H9 (cell line): ENCODE data around the gene ABCB7. TPM values are rescaled to one million over a fixed set of nuclear protein-coding genes. Genes with fewer than 3 reads are reported as not detected.

Experiments used
- DNase-seq: peaks from one replicate; pipeline ENCODE4 v3.0.0-alpha.2; 2017
- H2AFZ ChIP-seq: one replicate; pipeline ENCODE4 v1.6.1; 2013; ENCODE audit warnings: mild to moderate bottlenecking, low read length, control low read depth, moderate library complexity
- H2AK5ac ChIP-seq: 2 replicates; pipeline ENCODE4 v1.6.1; 2013; ENCODE audit warnings: low read length, control low read depth, mixed read lengths; ENCODE audit not compliant: insufficient read length
- H2BK120ac ChIP-seq: one replicate; pipeline ENCODE4 v1.6.1; 2013; ENCODE audit warnings: low read depth, mild to moderate bottlenecking, low read length, control low read depth, inconsistent platforms; ENCODE audit not compliant: poor library complexity, severe bottlenecking
- H2BK12ac ChIP-seq: 2 replicates; pipeline ENCODE4 v1.6.1; 2013; ENCODE audit warnings: low read length, control low read depth, mixed read lengths, low read depth; ENCODE audit not compliant: insufficient read length
- H2BK15ac ChIP-seq: 2 replicates; pipeline ENCODE4 v1.6.1; 2013; ENCODE audit warnings: low read depth, low read length, control low read depth
- H2BK20ac ChIP-seq: one replicate; pipeline ENCODE4 v1.6.1; 2013; ENCODE audit warnings: low read depth, mild to moderate bottlenecking, low read length, control low read depth, inconsistent platforms; ENCODE audit not compliant: poor library complexity, severe bottlenecking
- H2BK5ac ChIP-seq: 2 replicates; pipeline ENCODE4 v1.6.1; 2013; ENCODE audit warnings: low read length, control low read depth, mixed read lengths; ENCODE audit not compliant: insufficient read length
- H3K14ac ChIP-seq: 2 replicates; pipeline ENCODE4 v1.6.1; 2013; ENCODE audit warnings: low read length, control low read depth; ENCODE audit not compliant: insufficient read depth
- H3K18ac ChIP-seq: 2 replicates; pipeline ENCODE4 v1.6.1; 2013; ENCODE audit warnings: low read depth, mild to moderate bottlenecking, mixed read lengths, low read length, control low read depth; ENCODE audit not compliant: insufficient read length
- H3K23ac ChIP-seq: 2 replicates; pipeline ENCODE4 v1.6.1; 2013; ENCODE audit warnings: low read length, control low read depth, mixed read lengths, low read depth; ENCODE audit not compliant: insufficient read length
- H3K23me2 ChIP-seq: 2 replicates; pipeline ENCODE4 v1.6.1; 2013; ENCODE audit warnings: low read depth, mild to moderate bottlenecking, mixed read lengths, low read length, control low read depth; ENCODE audit not compliant: insufficient read length, poor library complexity, severe bottlenecking
- H3K27ac ChIP-seq: 2 replicates; pipeline ENCODE4 v1.5.1; 2013; ENCODE audit warnings: low read length, control low read depth, mixed read lengths, low read depth; ENCODE audit not compliant: insufficient read length
- H3K27me3 ChIP-seq: 2 replicates; pipeline ENCODE4 v1.6.1; 2013; ENCODE audit warnings: low read length, control low read depth, inconsistent platforms; ENCODE audit not compliant: insufficient read depth
- H3K4ac ChIP-seq: 2 replicates; pipeline ENCODE4 v1.6.1; 2013; ENCODE audit warnings: low read depth, mild to moderate bottlenecking, control low read depth, inconsistent platforms, low read length, moderate library complexity
- H3K4me1 ChIP-seq: 2 replicates; pipeline ENCODE4 v1.6.1; 2013; ENCODE audit warnings: low read length, control low read depth, inconsistent platforms; ENCODE audit not compliant: insufficient read depth
- H3K4me2 ChIP-seq: 2 replicates; pipeline ENCODE4 v1.6.1; 2013; ENCODE audit warnings: low read length, control low read depth, mixed read lengths; ENCODE audit not compliant: insufficient read length, insufficient read depth
- H3K56ac ChIP-seq: 2 replicates; pipeline ENCODE4 v1.6.1; 2013; ENCODE audit warnings: low read depth, mild to moderate bottlenecking, mixed read lengths, low read length, control low read depth; ENCODE audit not compliant: insufficient read length
- H3K79me1 ChIP-seq: 2 replicates; pipeline ENCODE4 v1.6.1; 2013; ENCODE audit warnings: low read depth, mild to moderate bottlenecking, moderate library complexity, low read length, control low read depth, inconsistent platforms; ENCODE audit not compliant: insufficient read depth, poor library complexity, severe bottlenecking
- H3K79me2 ChIP-seq: 2 replicates; pipeline ENCODE4 v1.6.1; 2013; ENCODE audit warnings: low read length, control low read depth, inconsistent platforms; ENCODE audit not compliant: insufficient read depth
- H3K9ac ChIP-seq: 2 replicates; pipeline ENCODE4 v1.6.1; 2013; ENCODE audit warnings: low read length, control low read depth, mixed read lengths; ENCODE audit not compliant: insufficient read length; ENCODE audit errors: extremely low read depth
- H3K9me3 ChIP-seq: one replicate; pipeline ENCODE4 v1.6.1; 2013; ENCODE audit warnings: low read depth, low read length, inconsistent platforms; ENCODE audit not compliant: control insufficient read depth
- H3T11ph ChIP-seq: one replicate; pipeline ENCODE4 v1.6.1; 2013; ENCODE audit warnings: mild to moderate bottlenecking, low read length, control low read depth, inconsistent platforms
- H4K20me1 ChIP-seq: one replicate; pipeline ENCODE4 v1.6.1; 2013; ENCODE audit not compliant: control insufficient read depth, insufficient read length, insufficient read depth
- H4K5ac ChIP-seq: 2 replicates; pipeline ENCODE4 v1.6.1; 2013; ENCODE audit warnings: low read depth, mild to moderate bottlenecking, mixed read lengths, low read length, control low read depth; ENCODE audit not compliant: insufficient read length
- H4K8ac ChIP-seq: replicated peaks from 2 replicates; pipeline ENCODE4 v1.6.1; 2013; ENCODE audit warnings: low read length, control low read depth, mixed read lengths, low read depth; ENCODE audit not compliant: insufficient read length
- H4K91ac ChIP-seq: 2 replicates; pipeline ENCODE4 v1.6.1; 2013; ENCODE audit warnings: low read depth, mild to moderate bottlenecking, moderate library complexity, mixed read lengths, low read length, control low read depth; ENCODE audit not compliant: insufficient read length
- H3K27ac Mint-ChIP-seq, 3 experiments: 2 replicates in 2 of 3; 3 replicates in 1 of 3; pipeline ENCODE4 v1.8.0; 2020 to 2021; ENCODE audit warnings: mixed read lengths in 3 of 3, mild to moderate bottlenecking in 1 of 3, moderate library complexity in 1 of 3
- H3K27me3 Mint-ChIP-seq: 2 replicates; pipeline ENCODE4 v1.8.0; 2021; ENCODE audit warnings: low read depth, mild to moderate bottlenecking, moderate library complexity, mixed read lengths
- H3K36me3 Mint-ChIP-seq, 3 experiments: 2 replicates in 2 of 3; 3 replicates in 1 of 3; pipeline ENCODE4 v1.8.0; 2020 to 2021; ENCODE audit warnings: low read depth in 3 of 3, mixed read lengths in 3 of 3; ENCODE audit not compliant: insufficient read depth in 1 of 3
- H3K4me1 Mint-ChIP-seq, 2 experiments: 2 replicates each; pipeline ENCODE4 v1.8.0; 2020; ENCODE audit warnings: mixed read lengths in 2 of 2
- H3K4me3 Mint-ChIP-seq, 2 experiments: 2 replicates in 1 of 2; 3 replicates in 1 of 2; pipeline ENCODE4 v1.8.0; 2020 to 2021; ENCODE audit warnings: mild to moderate bottlenecking in 2 of 2, mixed read lengths in 2 of 2, moderate library complexity in 1 of 2
- H3K9me3 Mint-ChIP-seq, 2 experiments: 2 replicates in 1 of 2; 3 replicates in 1 of 2; pipeline ENCODE4 v1.8.0; 2020; ENCODE audit warnings: mild to moderate bottlenecking in 2 of 2, mixed read lengths in 2 of 2, moderate library complexity in 1 of 2
- CTCF ChIP-seq: fragments of 200-600 bp; sonication (generic); conservative IDR thresholded peaks from 3 replicates; pipeline ENCODE4 v1.8.0; 2021; ENCODE audit warnings: antibody characterized with exemption, mild to moderate bottlenecking
- total RNA-seq: library from RNA; stranded (reverse); gene quantifications from 2 replicates; pipeline ENCODE4 v1.2.1, GENCODE V29; 2021

The ABCB7 gene
- total RNA-seq, 1 experiment from 2014 or later = 40.8 TPM

- H3K27me3 ChIP-seq = no peaks in the 10 kb centered on the region
- no peak overlapping the region for H3K56ac ChIP-seq
- no peak for TF ChIP-seq CTCF
- H3K27ac Mint-ChIP-seq = no peak overlapping the region
- no peak overlapping the region for H3K23ac ChIP-seq
- no peak overlapping the region for H3K18ac ChIP-seq
- H3K9ac ChIP-seq = no peak overlapping the region
- no peaks in the 10 kb centered on the region for H3K23me2 ChIP-seq
- H2AK5ac ChIP-seq = no peak overlapping the region
- no peak overlapping the region for H3K4me3 Mint-ChIP-seq
- H4K8ac ChIP-seq = no peak overlapping the region
- peaks cover 22 to 28% (median 23%) of the 10 kb centered on the region in 3 experiments for H3K36me3 Mint-ChIP-seq
- H3K27me3 Mint-ChIP-seq = no peaks in the 10 kb centered on the region
- no peak overlapping the region for H2BK20ac ChIP-seq
- no peak overlapping the region for H4K91ac ChIP-seq
- H2BK120ac ChIP-seq = no peak overlapping the region
- no peak overlapping the region for H2AFZ ChIP-seq
- peaks cover 67% of the 10 kb centered on the region in 2 experiments for H3K9me3 Mint-ChIP-seq
- no peak overlapping the region for H2BK5ac ChIP-seq
- H3K4me2 ChIP-seq = no peak overlapping the region
- no peaks in the 10 kb centered on the region for H3K4me1 Mint-ChIP-seq
- H3T11ph ChIP-seq = no peak overlapping the region
- H2BK15ac ChIP-seq = no peak overlapping the region
- no peak for DNase-seq
- H3K9me3 ChIP-seq = peaks cover 31% of the 10 kb centered on the region
- no peak overlapping the region for H4K5ac ChIP-seq
- H3K27ac ChIP-seq = no peak overlapping the region
- H3K79me2 ChIP-seq = no peaks in the 10 kb centered on the region
- no peaks in the 10 kb centered on the region for H3K79me1 ChIP-seq
- no peaks in the 10 kb centered on the region for H4K20me1 ChIP-seq
- H3K4ac ChIP-seq = no peak overlapping the region
- H2BK12ac ChIP-seq = no peak overlapping the region
- H3K4me1 ChIP-seq = no peaks in the 10 kb centered on the region
- no peak overlapping the region for H3K14ac ChIP-seq
These were observed 71.3 kb downstream of the ABCB7 start for GRCh38 chrX:75084757-75085156.
